ENCODE results near the gene TBC1D19. TPM values are rescaled to one million over a fixed set of nuclear protein-coding genes. Genes with fewer than 3 reads are reported as not detected.
"Not testable (repeated sequence)": the region's sequence is repeated elsewhere in the genome, so short reads cannot be mapped to it uniquely, and the experiment has no call there.

Gene TBC1D19
- polyA plus RNA-seq, 5 donors, result 12.2 to 24.8 (median 19.8) TPM

- DNase-seq, result no peak
Observed at GRCh38 chr4:26594778-26595177, 10.9 kb downstream of the TBC1D19 start.

GRCh38 chr4:26596843-26597242 lies 13.0 kb downstream of the TBC1D19 start:
- DNase-seq, result no peak

DNA sequence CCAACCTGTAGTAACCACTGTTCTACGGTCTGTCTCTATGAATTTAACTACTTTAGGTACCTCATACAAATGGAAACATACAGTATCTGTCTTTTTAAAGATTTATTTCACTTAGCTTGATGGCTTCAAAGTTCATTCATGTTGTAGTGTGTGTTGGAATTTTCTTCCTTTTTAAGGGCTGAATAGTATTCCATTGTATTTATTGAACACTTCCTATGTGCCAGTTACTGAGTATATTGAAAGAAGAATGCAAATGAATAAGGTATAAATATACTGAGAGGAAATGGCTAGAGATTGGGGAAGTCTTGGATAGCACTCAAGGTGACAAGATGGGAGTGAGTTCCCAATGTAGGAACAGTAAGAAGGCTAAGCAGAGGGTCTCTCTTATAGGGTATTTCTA lies 17.3 kb downstream of the TBC1D19 start:
- DNase-seq, result no peak

- DNase-seq, result no peak
Observed at GRCh38 chr4:26607776-26608175, 23.9 kb downstream of the TBC1D19 start.

DNA sequence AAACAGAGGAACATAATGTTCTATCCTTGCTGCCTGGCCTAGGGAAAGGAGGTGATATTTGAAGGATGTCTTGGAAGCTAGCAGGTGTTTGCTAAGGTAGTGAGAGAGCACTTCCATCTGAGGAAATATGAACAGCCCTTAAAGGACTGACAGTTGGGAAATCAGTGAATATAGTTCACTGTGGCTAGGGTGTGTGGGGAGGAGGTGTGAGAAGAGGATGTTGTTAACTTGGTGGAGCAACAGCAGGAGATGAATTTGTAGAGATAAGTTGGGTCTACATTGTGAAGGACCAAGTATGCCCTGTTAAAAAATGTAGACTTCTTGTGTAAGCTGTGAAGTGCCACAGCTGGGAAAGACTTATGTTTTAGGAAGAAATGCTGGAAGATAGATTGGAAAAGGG lies 25.5 kb downstream of the TBC1D19 start:
- DNase-seq, result no peak

GRCh38 chr4:26609868-26610267 lies 26.0 kb downstream of the TBC1D19 start:
- no peak for DNase-seq

DNA sequence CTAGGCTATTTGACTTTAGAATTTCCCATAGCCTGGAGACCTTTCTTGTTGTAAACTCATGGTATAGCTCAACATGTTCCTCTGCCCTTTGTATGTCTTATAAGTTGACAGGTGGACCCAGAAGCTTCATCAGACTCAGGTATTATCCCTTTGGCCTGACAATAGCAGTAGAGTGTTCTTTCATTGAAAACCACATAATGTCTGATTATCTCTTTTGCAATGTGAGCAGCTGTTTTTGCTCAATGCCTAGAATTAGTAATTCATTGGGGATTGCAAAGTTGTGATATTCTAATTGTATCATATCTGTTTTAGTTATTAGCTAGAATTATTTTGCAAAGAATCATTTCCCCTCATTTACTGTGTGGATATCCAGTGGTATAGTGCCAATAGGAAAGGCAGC lies 27.5 kb downstream of the TBC1D19 start:
- DNase-seq, result no peak

DNA sequence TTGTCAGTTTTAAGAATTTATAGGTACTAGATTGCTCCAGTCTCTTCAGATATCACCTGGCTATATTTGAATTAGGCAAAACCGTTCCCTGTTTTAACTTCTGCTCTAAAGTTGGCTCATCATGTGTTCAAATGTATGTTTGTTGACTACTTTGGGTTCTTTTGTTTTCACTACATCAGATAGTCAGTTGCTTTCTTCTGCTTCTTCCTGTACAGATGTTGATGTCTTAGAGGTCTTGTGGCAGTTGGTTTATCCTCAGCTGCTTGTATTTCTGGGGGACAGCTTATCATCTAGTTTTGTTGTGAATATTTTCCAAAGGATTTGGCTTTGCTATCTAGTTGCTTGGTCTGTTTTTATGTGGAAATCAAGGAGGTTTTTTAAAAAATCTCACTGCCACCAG lies 28.0 kb downstream of the TBC1D19 start:
- no peak for DNase-seq

DNA sequence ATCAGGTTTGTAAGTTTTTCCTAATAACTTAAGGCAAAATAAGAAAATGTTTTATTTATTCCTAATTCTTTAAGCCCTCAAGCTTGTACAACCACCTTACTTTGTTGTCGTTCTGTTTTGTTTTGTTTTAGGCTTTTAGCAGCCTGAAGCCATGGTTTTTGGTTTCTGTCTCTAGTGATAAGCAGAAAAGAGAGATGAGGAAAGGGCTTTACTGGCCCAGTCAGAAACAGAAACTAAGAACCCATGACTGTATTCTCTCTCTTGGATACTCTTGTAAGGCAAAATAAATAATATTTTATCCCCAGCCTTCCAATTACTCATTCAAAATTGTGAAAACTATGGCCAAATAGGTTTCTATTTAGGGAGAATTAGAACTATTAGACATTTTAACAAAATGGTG lies 29.4 kb downstream of the TBC1D19 start:
- DNase-seq, result no peak

- no peak for DNase-seq
Observed at GRCh38 chr4:26613735-26614134, 29.9 kb downstream of the TBC1D19 start.

DNA sequence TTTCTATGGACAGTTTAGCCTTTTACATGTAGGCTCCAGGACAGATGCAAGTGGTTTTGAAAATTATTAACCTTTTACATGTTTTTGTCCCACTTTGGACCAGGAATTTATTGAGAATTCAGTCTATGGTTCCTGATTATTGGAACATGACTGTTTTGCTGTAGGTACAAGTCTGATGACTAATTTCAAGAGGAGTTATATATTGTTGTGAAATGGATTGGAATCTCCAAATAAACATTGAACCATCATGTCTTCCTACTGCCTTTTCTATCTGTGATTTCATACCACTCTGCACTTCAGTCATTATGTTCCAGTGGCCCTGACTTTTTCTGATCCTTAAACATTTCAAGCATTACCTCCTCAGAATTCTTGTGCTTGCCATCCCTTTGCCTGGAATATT lies 35.9 kb downstream of the TBC1D19 start:
- no peak for DNase-seq

DNA sequence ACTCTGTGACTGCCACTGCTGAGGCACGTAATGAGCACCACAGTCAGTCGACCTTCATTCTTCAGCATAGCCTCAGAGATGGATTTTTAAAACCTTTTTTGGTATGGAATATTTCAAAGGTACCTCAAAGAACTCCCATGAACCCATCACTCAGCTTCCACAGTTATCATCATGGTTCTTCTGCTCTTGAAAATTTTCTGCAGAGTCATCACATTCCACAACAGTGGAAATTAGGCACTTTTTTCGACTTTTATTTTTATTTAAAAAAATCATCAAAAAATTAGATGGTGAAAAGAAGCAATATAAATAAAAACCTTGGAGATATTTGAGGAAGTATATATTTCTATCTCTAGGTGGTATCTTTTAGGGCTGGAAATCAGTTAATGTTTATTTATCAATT lies 37.5 kb downstream of the TBC1D19 start:
- DNase-seq, result no peak

- no peak for DNase-seq
Observed at GRCh38 chr4:26622913-26623312, 39.0 kb downstream of the TBC1D19 start.

- not testable (repeated sequence) for DNase-seq
Observed at GRCh38 chr4:26626658-26627057, 42.8 kb downstream of the TBC1D19 start.

DNA sequence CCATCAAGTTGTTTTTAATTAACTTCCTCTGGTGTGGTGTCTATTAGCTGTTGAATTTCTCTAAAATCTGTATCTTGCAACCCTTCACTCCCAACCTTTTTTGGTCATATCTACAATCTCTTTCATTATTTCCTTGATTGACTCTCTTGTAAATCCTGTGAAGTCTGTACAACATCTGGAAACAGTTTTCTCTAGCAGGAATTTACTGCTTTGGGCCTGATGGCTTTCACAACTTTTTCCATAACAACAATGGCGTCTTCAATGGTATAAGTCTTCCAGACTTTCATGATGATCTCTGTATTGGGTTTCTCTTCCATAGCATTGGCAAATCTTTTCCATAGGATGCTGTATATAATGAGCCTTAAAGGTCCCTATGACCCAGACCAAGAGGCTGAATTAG lies 49.0 kb downstream of the TBC1D19 start:
- no peak for DNase-seq

GRCh38 chr4:26634237-26634636 lies 50.4 kb downstream of the TBC1D19 start:
- no peak for DNase-seq

- DNase-seq, result no peak
Observed at GRCh38 chr4:26636458-26636857, 52.6 kb downstream of the TBC1D19 start.

- DNase-seq, result not testable (repeated sequence)
Observed at GRCh38 chr4:26640639-26641038, 56.8 kb downstream of the TBC1D19 start.

GRCh38 chr4:26647523-26648224 lies 63.8 kb downstream of the TBC1D19 start:
- no peak for DNase-seq

DNA sequence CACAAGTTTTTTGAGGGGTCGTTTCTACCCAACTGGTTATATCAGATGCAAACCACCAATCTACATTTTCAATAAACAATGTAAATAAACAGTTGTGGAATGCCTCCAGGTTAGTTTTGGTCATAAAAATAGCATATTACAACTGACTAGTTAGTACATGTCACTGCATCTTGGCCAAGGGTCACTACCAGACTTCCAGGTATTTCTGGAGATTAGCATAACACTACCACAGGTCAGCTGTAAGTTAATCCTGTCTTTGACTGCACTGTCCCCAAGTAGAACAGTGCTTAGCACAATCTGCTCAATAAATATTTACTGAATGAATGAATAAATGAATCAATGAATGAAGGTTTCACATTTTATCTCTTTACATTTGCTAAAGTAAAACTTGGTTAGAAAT lies 64.4 kb downstream of the TBC1D19 start:
- no peak for DNase-seq

DNA sequence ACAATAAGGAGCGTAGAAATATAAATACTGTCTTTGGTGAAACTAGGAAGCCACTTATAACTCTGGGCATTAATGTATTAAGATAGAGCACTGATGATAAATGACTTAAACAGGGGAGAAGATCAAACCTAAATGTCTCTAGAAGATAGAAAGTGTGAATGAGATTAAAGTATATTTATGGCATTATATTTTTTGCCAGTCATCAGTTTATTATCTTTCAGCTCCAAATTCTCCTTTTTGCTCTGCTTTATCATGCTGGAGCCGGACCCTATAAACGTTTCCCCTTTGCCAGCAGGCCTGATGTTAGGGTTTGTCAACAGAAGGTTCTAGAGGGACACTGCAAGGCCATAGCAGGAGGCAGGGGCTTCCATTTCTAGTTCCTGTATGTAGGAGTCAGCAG lies 76.4 kb downstream of the TBC1D19 start:
- DNase-seq, result no peak

DNA sequence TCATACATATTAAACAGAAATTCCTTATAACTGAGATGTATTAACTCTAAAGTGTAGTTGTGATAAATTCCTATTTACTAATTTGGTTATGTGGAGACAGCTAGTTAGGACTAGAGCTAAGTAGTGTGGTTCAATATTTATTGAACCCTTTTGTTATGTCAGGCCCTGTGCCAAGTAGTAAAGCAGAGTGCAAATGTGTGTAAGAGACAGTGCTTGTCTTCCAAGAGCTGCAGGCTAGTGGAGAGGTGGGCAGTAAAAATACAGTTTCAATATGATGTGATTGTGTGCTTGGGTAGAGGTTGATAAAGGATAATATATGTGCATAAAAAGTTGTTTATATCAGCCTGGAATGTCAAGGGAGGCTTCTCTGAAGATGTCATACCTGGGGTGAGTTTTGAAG lies 80.0 kb downstream of the TBC1D19 start:
- no peak for DNase-seq

DNA sequence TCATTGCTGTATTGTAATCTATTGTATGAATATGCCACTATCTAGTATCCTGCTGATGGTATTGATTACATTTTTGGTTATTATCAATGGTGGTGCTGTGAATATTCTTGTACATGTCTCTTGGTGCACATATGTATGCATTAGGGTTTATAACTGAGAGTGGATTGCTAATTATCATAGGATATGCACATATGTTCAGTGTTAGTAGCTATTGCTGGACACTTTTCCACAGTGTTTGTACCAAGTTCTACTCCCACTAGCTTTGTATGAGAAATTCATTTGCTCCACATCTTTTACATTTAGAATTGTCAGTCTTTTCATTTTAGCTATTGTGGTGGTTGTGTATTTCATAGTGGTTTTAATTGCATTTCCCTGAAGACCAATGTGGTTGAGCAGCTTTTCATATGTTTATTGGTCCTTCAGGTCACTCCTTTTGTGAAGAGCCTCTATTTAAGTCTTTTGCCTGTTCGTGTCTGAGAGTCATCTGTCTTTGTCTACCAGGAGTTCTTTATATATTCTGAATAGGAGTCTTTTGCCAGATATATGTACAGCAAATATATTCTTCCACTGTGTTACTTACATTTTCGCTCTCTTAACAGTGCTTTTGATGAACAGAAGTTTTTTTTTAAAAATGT lies 87.1 kb downstream of the TBC1D19 start:
- no peak for DNase-seq
